HepG2 (cell line): ENCODE data around the gene ATRN. TPM values are rescaled to one million over a fixed set of nuclear protein-coding genes. Genes with fewer than 3 reads are reported as not detected.

ENCODE experiments used
- FOSL2 ChIP-seq: sonication (generic); formaldehyde crosslinking; IDR thresholded peaks from 2 replicates; pipeline ENCODE4 v1.4.0; 2020; ENCODE audit warnings: missing genetic modification reagents
- ISL2 ChIP-seq: sonication (generic); formaldehyde crosslinking; IDR thresholded peaks from 2 replicates; pipeline ENCODE4 v1.5.0; 2020; ENCODE audit warnings: missing genetic modification reagents
- KLF13 ChIP-seq: sonication (generic); formaldehyde crosslinking; IDR thresholded peaks from 2 replicates; pipeline ENCODE4 v1.4.0; 2020; ENCODE audit warnings: mild to moderate bottlenecking, missing genetic modification reagents
- MTF2 ChIP-seq: sonication (generic); formaldehyde crosslinking; IDR thresholded peaks from 2 replicates; pipeline ENCODE4 v1.5.0; 2020; ENCODE audit warnings: missing genetic modification reagents, borderline replicate concordance
- NR2F1 ChIP-seq, 2 experiments: fragments of 450-650 bp in 1 of 2; formaldehyde crosslinking in 1 of 2; IDR thresholded peaks; 2 replicates each; pipeline versions ENCODE4 v1.5.0 to v1.6.1; 2016 to 2020; ENCODE audit warnings: mild to moderate bottlenecking in 1 of 2, missing compliant biosample characterization in 1 of 2, missing genetic modification reagents in 1 of 2, moderate library complexity in 1 of 2
- POLR2AphosphoS2 ChIP-seq: IDR thresholded peaks from 2 replicates; pipeline ENCODE4 v1.6.1; 2011; ENCODE audit warnings: low read depth, low read length, improper control_type of control experiment
- RCOR2 ChIP-seq: IDR thresholded peaks from 2 replicates; pipeline ENCODE4 v1.6.1; 2016; ENCODE audit warnings: missing biosample characterization, missing genetic modification reagents
- SMYD3 ChIP-seq: sonication (generic); formaldehyde crosslinking; IDR thresholded peaks from 2 replicates; pipeline ENCODE4 v1.8.1; 2023; ENCODE audit warnings: mild to moderate bottlenecking, missing genetic modification reagents
- ZNF225 ChIP-seq: sonication (generic); formaldehyde crosslinking; IDR thresholded peaks from 2 replicates; pipeline ENCODE4 v1.4.0; 2020; ENCODE audit warnings: mild to moderate bottlenecking, missing genetic modification reagents
- ZNF441 ChIP-seq: sonication (generic); formaldehyde crosslinking; IDR thresholded peaks from 2 replicates; pipeline ENCODE4 v1.7.0; 2021; ENCODE audit warnings: missing genetic modification reagents, borderline replicate concordance
- ZNF556 ChIP-seq: sonication (generic); formaldehyde crosslinking; IDR thresholded peaks from 2 replicates; pipeline ENCODE4 v1.4.0; 2020; ENCODE audit warnings: mild to moderate bottlenecking, missing genetic modification reagents, borderline replicate concordance
- ZNF609 ChIP-seq: sonication (generic); formaldehyde crosslinking; IDR thresholded peaks from 2 replicates; pipeline ENCODE4 v1.4.0; 2020; ENCODE audit warnings: mild to moderate bottlenecking, missing genetic modification reagents, borderline replicate concordance
- ZNF800 ChIP-seq: sonication (generic); formaldehyde crosslinking; IDR thresholded peaks from 2 replicates; pipeline ENCODE4 v1.4.0; 2020; ENCODE audit warnings: missing genetic modification reagents
- polyA plus RNA-seq, 8 experiments: library from polyadenylated mRNA; depleted of rRNA in 3 of 8; stranded (reverse) in 7 of 8; unstranded in 1 of 8; fragments of >200 nt; fragmentation: Illumina TruSeq in 4 of 8; extraction: Trizol in 4 of 8; gene quantifications; 2 replicates each; pipeline versions ENCODE4 v1.2.1 to v1.2.3, GENCODE V29; 2011 to 2016; ENCODE audit warnings: low read depth in 4 of 8, missing spikeins in 1 of 8, mixed read lengths in 1 of 8; ENCODE audit not compliant: insufficient read depth in 1 of 8
- total RNA-seq, 5 experiments: library from RNA; depleted of rRNA; stranded (reverse); fragments of >200 nt; fragmentation: Illumina TruSeq; extraction: Trizol; gene quantifications; 2 replicates each; pipeline ENCODE4 v1.2.3, GENCODE V29; 2016; ENCODE audit warnings: low read depth in 1 of 5
- TF ChIP-seq, protein P1 (sequence below): sonication (generic); formaldehyde crosslinking; conservative IDR thresholded peaks from 2 replicates; pipeline ENCODE4 v1.4.0; 2020; ENCODE audit warnings: missing genetic modification reagents
- TF ChIP-seq, protein P2 (sequence below): sonication (generic); formaldehyde crosslinking; IDR thresholded peaks from 2 replicates; pipeline ENCODE4 v1.4.0; 2020; ENCODE audit warnings: missing genetic modification reagents
- TF ChIP-seq, protein P3 (sequence below): sonication (generic); formaldehyde crosslinking; IDR thresholded peaks from 2 replicates; pipeline ENCODE4 v1.5.0; 2020; ENCODE audit warnings: mild to moderate bottlenecking, missing genetic modification reagents, moderate library complexity

Gene ATRN
- total and polyA plus RNA-seq, 2 of the 13 experiments (the other 11 are each of a cell fraction or from before 2014, with no cell fraction given) = 44.2 to 81.1 TPM

DNA sequence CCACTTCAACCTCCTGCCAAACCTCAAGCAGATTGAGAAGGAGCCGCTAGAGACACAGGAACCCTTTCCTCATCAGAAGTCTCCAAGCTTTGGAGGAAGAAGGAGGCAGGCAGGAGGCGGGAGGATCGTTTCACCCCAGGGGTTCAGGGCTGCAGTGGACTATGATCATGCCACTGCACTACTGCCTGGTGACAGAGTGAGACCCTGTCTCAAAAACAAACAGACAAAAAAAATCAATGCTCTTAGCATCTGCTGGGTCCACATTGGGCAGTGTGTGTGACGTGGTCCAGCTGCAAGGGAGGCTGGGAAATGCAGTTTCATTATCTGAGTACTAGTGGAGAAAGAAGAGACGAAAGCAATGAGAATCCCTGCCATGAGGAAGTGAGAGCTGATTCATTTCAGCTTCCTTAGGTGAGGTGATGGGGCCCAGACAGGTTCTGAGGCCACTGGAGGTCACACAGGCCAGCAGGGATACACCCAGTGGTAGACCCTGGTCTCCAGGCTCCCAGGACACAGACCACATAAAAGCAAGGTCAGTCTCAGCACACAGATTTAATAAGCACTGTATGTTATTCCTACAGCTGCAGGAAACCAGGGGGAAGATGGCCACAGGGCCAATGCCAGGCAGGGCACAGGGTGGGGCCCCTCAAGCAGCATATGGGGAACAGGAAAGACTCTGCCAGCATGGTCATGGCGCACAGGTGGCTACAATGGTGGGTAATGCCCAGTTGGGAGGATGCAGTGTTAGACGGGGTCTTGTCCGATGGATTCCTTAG lies 188.1 kb downstream of the ATRN start (continued):
- TF ChIP-seq, protein P1, sequence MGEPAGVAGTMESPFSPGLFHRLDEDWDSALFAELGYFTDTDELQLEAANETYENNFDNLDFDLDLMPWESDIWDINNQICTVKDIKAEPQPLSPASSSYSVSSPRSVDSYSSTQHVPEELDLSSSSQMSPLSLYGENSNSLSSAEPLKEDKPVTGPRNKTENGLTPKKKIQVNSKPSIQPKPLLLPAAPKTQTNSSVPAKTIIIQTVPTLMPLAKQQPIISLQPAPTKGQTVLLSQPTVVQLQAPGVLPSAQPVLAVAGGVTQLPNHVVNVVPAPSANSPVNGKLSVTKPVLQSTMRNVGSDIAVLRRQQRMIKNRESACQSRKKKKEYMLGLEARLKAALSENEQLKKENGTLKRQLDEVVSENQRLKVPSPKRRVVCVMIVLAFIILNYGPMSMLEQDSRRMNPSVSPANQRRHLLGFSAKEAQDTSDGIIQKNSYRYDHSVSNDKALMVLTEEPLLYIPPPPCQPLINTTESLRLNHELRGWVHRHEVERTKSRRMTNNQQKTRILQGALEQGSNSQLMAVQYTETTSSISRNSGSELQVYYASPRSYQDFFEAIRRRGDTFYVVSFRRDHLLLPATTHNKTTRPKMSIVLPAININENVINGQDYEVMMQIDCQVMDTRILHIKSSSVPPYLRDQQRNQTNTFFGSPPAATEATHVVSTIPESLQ (CRISPR knock-in tag) = no peak
- TF ChIP-seq ZNF441 (CRISPR knock-in tag) (no peak), KLF13 (CRISPR knock-in tag) (no peak; the same call in 1 of the 2 replicates), NR2F1 (CRISPR knock-in tag; IDR thresholded peaks at IDR 0.05) (no peak; a peak in 1 of 4 replicates), FOSL2 (CRISPR knock-in tag) (peak; percentile 48), ZNF609 (CRISPR knock-in tag) (0 out of 2 replicates have a peak, but pooled peaks have one; percentile 23), RCOR2 (CRISPR knock-in tag) (no peak), ZNF800 (CRISPR knock-in tag) (no peak), POLR2AphosphoS2 (no peak), ISL2 (CRISPR knock-in tag) (peak; percentile 45; the same call in 1 of the 2 replicates), MTF2 (CRISPR knock-in tag) (no peak; the same call in 1 of the 2 replicates), SMYD3 (CRISPR knock-in tag) (no peak; the same call in 1 of the 2 replicates), ZNF225 (no peak), ZNF556 (CRISPR knock-in tag) (peak; percentile 94; the same call in 1 of the 2 replicates)
- TF ChIP-seq, protein P2, sequence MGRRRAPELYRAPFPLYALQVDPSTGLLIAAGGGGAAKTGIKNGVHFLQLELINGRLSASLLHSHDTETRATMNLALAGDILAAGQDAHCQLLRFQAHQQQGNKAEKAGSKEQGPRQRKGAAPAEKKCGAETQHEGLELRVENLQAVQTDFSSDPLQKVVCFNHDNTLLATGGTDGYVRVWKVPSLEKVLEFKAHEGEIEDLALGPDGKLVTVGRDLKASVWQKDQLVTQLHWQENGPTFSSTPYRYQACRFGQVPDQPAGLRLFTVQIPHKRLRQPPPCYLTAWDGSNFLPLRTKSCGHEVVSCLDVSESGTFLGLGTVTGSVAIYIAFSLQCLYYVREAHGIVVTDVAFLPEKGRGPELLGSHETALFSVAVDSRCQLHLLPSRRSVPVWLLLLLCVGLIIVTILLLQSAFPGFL (CRISPR knock-in tag) = no peak
- TF ChIP-seq, protein P3, sequence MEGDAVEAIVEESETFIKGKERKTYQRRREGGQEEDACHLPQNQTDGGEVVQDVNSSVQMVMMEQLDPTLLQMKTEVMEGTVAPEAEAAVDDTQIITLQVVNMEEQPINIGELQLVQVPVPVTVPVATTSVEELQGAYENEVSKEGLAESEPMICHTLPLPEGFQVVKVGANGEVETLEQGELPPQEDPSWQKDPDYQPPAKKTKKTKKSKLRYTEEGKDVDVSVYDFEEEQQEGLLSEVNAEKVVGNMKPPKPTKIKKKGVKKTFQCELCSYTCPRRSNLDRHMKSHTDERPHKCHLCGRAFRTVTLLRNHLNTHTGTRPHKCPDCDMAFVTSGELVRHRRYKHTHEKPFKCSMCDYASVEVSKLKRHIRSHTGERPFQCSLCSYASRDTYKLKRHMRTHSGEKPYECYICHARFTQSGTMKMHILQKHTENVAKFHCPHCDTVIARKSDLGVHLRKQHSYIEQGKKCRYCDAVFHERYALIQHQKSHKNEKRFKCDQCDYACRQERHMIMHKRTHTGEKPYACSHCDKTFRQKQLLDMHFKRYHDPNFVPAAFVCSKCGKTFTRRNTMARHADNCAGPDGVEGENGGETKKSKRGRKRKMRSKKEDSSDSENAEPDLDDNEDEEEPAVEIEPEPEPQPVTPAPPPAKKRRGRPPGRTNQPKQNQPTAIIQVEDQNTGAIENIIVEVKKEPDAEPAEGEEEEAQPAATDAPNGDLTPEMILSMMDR (CRISPR knock-in tag) = 0 out of 2 replicates have a peak, but pooled peaks have one; percentile 4
